GM18520 (cell line): ENCODE measurements around the gene FILIP1L.

ENCODE experiments used
- ATAC-seq: cut with Tn5 transposase; IDR thresholded peaks from one replicate; pipeline ENCODE4 v1.9.1; 2021; ENCODE audit not compliant: unreplicated experiment

FILIP1L gene

DNA sequence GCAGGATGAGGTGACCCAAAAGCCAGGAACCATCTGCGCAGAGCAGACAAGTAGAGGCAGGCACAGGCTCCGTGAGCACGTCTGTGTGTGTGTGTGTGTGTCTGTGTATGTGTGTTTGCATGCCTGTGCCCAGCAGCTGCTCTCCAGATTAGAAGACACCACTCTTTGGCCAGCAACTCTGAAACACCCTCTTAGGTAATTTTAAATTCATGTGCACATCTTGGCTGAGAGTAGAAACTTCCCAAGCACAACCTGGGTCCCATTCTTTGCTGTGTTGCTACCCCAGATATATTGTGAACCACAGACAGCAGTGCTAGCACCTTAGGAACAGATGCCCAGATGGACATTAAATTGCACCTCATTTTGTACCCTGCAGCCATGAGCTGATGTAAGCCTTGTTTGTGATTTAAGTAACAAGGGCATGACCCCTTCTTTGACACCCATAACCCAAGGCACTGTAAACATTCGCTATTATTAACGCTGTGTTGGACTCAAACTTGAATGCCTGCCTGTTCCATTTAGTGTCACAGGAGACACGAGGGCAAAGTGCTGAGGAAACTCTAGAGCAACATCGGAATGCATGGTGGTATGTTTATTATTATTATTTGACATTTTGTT is at the start of gene FILIP1L:
Gene FILIP1L, minus strand, starts transcription at position 89 of the 618 bp plus-strand sequence.
- no peak for ATAC-seq

GRCh38 chr3:100163787-100164186 is 49.5 kb upstream of the FILIP1L start:
- no peak for ATAC-seq

DNA sequence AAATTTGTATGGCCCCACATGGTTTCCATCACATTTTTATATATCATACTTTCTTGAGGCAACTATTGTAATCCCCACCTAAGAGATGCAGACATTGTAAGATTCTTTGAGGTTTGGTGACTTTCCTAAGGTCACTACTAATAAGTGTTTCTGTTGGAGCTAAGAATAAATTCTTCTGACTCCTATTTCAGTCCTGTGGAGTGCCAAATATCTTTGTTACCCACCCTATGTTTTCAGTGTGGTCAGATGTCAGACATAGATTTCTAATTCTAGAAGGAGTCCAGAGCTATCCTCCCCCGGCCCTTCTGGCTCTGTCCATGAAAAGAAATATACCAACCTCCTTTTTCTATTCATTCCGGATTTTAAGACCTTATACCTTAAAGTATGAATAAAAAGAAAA is 46.2 kb upstream of the FILIP1L start:
- no peak for ATAC-seq

DNA sequence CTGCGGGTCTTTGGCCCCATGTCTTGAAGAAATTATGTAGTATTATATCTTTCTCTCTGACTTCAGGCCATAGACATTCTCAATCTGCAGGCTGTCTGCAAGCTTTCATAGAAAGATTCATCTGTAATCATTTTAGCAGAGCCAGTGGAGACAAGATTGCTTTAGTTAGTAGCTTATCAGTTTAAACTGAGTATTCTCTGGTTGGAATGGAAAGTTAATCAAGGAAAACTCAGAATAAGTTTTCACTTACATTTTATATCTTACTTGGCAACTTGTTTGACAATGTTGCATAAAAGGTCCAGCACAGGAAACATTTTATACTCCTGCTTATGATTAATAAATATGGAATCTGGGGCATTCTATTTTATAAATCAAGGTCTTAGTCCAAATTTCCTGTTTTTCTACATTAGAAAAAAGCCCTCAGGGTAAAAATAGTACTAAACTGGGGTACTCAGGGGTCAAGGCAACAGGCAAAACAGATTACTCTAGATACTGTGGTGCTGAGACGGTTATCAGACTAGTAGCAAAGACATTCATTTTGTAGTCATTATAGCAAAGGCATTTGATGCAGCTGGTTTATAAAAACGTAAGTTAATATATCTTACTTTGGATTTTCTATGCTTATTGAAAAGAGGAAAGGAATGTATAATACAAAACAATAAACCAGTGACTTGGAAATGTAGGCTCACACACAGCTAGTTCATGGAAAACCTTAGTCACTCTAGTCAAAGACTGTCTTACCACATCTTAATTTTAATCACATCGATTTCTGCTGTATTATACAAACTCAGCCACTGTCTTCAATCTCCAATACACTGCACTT is 45.2 kb upstream of the FILIP1L start:
- ATAC-seq: no peak

DNA sequence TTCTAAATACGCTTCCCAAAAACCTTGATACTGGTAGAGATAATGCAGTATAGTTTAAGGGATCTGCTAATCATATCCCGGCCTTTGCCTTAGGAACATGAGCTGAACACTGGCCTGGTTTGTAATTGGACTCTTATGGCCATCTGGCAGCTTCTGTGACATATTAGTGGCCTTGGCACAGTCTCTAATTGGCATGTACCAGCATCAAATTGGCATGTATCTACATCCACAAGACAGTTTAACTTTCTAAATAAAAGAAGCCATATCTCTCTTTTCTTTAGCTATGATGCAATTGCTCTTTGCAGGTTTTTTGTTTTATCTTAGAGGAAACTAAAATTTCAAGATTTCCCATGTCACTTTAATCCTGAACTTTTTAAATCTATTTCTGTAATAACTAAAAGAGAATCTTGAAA is 44.6 kb upstream of the FILIP1L start:
- no peak for ATAC-seq

DNA sequence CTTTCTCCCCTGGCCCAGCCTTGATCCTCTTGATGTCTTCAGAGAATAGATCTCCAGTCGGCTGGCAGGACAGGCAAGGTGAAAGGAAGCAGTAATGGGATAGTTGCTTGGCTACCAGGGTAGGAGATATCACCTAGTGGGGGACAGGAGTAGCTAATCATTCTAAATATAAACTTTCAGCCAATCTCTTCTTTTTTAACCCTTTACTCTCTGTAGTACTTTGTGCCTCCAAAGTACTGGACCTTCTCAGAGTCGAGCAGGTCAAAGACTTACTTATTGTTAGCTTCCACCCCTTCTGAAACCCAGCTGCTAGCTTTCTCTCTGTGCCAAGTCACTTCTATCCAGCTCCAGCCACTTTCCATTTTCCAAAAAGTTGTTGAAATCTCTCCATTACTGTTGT is 43.4 kb upstream of the FILIP1L start:
- ATAC-seq: no peak

DNA sequence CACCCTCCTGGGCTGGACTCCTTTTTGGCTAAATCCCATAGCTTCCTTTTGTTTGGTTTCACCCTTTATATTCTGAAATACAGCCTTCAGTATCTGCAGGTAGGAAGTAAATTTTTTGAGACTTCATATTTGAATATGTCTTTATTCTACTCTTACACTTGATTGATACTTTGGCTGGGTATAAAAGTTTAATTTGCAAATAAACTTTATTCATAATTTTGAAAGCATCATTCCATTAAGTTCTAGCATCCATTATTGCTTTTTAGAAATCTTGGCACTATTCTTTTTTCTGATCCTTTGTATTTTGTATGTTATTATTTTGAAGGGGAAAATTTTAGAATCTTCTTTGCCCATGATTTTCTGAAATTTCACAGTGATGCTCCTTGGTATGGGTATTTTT is 41.3 kb upstream of the FILIP1L start:
- ATAC-seq: no peak

DNA sequence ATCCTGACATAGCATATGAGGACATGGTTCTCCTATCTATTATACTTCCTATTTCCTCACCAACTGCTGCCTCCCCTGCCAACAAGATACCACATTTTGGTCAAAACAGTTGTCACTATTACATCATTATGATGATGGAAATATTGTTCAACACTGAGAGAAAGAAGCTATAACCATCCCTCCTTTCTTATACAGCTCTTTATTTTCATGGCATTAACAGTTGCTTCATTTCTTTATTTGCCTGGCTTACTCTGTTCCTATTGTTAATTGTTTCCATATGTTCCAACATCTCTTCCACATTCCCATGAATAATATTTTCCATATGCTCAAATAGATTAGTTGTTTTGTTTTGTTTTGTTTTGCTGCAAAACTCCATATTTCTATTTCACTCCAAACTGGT is 40.8 kb upstream of the FILIP1L start:
- no peak for ATAC-seq

DNA sequence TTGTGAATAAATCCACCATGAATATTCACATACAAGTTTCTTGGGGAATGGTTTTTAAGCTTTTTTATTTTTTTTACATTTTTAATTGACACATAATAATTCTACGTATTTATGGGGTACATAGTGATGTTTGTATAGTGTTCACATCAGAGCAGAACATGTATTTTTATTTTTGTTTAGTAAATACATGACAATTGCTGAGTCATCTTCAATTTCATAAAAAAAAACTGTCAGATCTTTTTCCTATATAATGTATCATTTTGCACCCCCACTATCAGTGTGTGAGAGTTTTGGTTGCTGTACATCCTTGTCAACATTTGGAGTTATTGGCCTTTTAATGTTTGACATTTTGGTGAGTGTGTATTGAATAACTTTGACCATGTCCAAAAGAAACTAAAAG is 39.9 kb upstream of the FILIP1L start:
- no peak for ATAC-seq

GRCh38 chr3:100151024-100151707 is 36.9 kb upstream of the FILIP1L start:
- no peak for ATAC-seq

DNA sequence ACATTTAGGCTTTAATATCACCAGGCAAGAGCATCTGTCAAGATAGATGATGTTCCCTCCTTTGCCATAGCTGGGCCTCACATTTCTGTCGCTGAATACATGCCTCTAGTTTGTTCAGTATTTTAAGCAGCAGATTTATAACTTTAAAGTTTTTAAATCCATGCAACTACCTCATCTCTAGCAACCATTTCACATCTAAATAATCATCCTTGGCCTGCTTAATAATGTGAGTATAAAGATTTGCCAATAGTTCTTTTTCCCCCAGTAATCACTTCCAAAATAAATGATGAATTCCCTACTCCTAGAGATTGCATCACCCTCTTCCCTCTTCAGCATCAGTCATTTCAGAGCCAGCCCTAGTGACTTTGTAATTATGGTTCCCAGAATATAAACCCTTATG is 36.2 kb upstream of the FILIP1L start:
- ATAC-seq: no peak

- ATAC-seq: no peak
Measured at GRCh38 chr3:100149713-100150415, 35.6 kb upstream of the FILIP1L start.

- no peak for ATAC-seq
Measured at GRCh38 chr3:100149130-100149529, 34.8 kb upstream of the FILIP1L start.

DNA sequence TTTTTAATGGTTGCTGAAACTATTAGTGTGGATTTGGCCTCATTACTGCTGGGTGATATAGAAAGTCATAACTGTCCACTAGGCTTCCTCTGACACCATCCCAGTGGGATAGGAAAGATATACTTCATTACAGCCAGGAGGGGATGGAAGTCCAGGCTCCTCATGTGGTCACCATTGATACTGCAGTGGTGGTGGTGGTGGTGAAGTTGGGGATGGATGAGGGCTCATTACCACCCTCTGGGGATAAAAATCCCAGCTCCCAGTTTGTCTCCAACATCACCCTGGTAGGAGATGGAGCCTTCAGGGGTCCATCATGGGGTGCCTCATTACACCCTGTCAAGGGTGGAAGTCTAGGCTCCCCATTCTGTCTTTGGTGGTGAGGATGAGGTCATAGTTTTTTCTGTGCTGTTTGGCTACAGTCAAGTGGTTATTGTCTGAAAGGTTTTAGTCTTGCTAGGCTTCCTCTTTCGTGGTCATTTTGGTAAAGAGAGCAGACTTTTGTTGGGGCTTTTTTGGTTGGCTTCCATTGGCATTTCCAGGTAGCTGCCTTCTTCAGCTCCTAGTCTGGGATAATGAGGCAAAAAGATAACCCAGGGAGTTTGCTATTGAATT is 30.1 kb upstream of the FILIP1L start:
- ATAC-seq: peak; percentile 78

DNA sequence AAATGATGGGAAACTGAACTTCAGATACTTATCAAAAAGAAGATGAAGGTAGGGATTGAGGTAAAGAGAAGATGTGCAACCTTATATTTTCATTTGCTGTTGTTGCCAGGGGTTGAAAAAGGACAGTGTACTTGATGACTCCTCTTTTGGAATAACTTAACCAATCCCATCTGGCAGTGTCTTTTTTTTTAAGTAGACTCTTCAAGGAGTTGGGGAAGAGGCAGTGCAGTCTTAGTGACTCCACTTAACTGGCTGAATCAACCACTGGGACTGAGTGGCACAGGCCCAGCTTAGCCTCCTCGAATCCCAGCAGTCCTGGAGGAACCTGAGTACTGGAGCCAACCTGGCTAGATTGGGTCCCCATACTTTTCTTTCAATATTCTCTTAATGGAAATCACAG is 27.3 kb upstream of the FILIP1L start:
- no peak for ATAC-seq

GRCh38 chr3:100140976-100141375 is 26.7 kb upstream of the FILIP1L start:
- ATAC-seq: no peak

GRCh38 chr3:100136921-100137320 is 22.6 kb upstream of the FILIP1L start:
- ATAC-seq: no peak

DNA sequence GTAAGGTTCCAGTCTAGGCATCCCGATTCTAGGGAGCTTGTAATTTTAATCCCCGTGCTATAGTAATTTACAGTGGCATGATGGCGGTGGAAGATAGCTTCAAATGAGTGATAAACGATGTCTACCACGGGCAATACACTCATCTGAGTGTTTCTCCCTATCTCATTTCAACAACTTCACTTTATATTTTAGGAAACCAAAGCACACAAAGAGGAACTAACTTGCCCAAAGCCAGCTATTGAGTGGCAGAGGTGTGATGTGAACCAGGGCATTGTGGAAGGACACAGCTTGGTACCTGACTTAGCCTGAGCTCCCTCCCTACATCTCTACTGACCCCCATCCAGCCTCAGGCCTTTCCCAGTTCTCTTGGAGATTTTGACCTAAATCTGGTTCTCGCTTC is 16.9 kb upstream of the FILIP1L start:
- no peak for ATAC-seq

DNA sequence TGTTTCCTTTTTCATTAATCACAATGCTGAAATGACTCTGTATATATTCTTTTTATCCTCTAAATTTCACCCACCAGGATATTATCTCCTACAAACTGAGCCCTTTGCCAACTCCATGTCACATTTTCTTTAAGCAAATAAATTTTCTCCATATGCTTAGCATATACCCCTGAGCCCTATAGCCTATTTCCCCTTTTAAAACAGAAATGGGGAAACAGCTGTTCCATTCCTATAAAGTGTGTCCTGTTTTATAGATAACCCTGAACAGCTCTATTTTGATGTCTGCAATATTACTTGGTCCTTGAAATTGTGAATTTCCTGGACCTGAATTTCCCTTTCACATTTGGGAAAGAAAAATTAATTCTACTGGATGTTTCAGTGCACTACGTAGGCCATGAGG is 15.6 kb upstream of the FILIP1L start:
- no peak for ATAC-seq

DNA sequence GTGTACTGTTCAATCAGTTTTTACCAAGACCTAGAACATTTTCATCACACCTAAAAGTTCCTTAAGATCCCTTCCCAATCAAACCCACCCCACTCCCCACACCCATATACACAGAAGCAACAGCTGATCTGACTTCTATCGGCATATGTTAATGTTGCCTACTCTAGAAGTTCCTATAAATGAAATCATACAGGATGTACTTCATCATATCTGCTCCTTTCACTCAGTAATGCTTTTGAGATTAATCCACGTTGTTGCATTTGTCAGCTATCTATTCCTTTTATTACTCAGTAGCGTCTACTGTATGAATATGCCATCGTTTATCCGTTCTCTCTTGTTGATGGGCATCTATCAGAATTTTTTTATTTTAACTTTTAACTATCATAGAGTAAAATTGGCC is 14.3 kb upstream of the FILIP1L start:
- no peak for ATAC-seq

DNA sequence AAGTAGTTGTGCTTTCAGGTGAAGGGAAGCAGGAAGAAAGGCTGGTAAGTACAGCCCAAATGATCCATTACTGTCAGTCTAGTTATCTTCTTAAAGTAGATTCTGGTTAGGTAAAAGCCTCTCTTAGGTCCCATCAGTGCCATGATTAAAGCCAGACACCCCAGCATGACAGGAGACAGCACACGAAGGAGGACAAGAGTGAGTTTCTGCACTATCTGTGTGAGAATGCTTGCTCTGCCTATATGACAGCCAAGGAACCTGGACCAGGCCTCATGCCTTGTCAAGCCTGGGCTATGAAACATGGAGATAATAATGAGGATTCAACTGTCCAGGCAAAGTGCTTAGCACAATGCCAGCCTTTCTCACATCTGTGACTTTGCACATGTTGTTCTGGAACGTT is 13.5 kb upstream of the FILIP1L start:
- no peak for ATAC-seq
